Measurements from ENCODE around the gene FIBIN.
"Not testable (repeated sequence)": the region's sequence is repeated elsewhere in the genome, so short reads cannot be mapped to it uniquely, and the experiment has no call there.

FIBIN gene

GRCh38 chr11:26974996-26975395, 18.9 kb upstream of the FIBIN start (continued):
- TF ChIP-seq ZNF518A (tag by site-specific recombination; conservative IDR thresholded peaks at IDR 0.05; ENCODE audit: low read depth) (no peak), MYNN (tag by site-specific recombination; IDR thresholded peaks at IDR 0.05; ENCODE audit: borderline replicate concordance) (no peak)

GRCh38 chr11:26976389-26976788, 17.5 kb upstream of the FIBIN start:
- Histone ChIP-seq H3K4me1 (ENCODE audit: control insufficient read depth, insufficient read depth, low read length) (peaks cover 7% of the 10 kb centered on the region), H3K4me3 (ENCODE audit: low read depth, low read length) (no peak overlapping the region), H3K36me3 (ENCODE audit: control insufficient read depth in 2 of 2, insufficient read depth in 1 of 2, low read length in 2 of 2) (no peaks in the 10 kb centered on the region), H3K27ac (ENCODE audit: extremely low read depth, low read depth, low read length) (peak overlapping the region; percentile 52; the same call in 1 of the 2 replicates), H3K9me3 (ENCODE audit: control insufficient read depth, insufficient read depth, low read depth, low read length) (no peaks in the 10 kb centered on the region)
- POLR2A ChIA-PET = no interaction called here
- TF ChIP-seq ZNF302 (tag by site-specific recombination; IDR thresholded peaks at IDR 0.05; ENCODE audit: low read depth) (no peak), ZNF341 (tag by site-specific recombination; IDR thresholded peaks at IDR 0.05; ENCODE audit: low read depth) (no peak), ZNF677 (tag by site-specific recombination; IDR thresholded peaks at IDR 0.05) (no peak), SALL2 (tag by site-specific recombination; IDR thresholded peaks at IDR 0.05; ENCODE audit: borderline replicate concordance) (no peak), REPIN1 (tag by site-specific recombination; IDR thresholded peaks at IDR 0.05; ENCODE audit: low read depth) (no peak), GLIS1 (tag by site-specific recombination; IDR thresholded peaks at IDR 0.05) (no peak), ZNF18 (tag by site-specific recombination; IDR thresholded peaks at IDR 0.05) (no peak)
- CTCF ChIA-PET = interaction anchor here (0.6 to 1.4 kb wide), 2 partner anchors 20 to 65 kb away, joined by 3 read pairs; no protein-coding TSS in a partner anchor

GRCh38 chr11:26977209-26977608, 16.7 kb upstream of the FIBIN start:
- H3K9me3 ChIP-seq (ENCODE audit: control insufficient read depth, insufficient read depth, low read depth, low read length); H3K4me3 ChIP-seq (ENCODE audit: low read depth, low read length); H3K36me3 ChIP-seq (ENCODE audit: control insufficient read depth in 2 of 2, insufficient read depth in 1 of 2, low read length in 2 of 2); H3K27ac ChIP-seq (ENCODE audit: extremely low read depth, low read depth, low read length); POLR2A ChIA-PET; H3K4me1 ChIP-seq (ENCODE audit: control insufficient read depth, insufficient read depth, low read length): not testable (repeated sequence)
- CTCF ChIA-PET = interaction anchor here (1.4 kb wide), 1 partner anchor 19 kb away, joined by 3 read pairs; no protein-coding TSS in a partner anchor

- no peaks in the 10 kb centered on the region for H3K36me3 ChIP-seq (ENCODE audit: control insufficient read depth in 2 of 2, insufficient read depth in 1 of 2, low read length in 2 of 2)
- ChIA-PET POLR2A (no interaction called here), CTCF (no interaction called here)
- no peak overlapping the region for H3K4me3 ChIP-seq (ENCODE audit: low read depth, low read length)
- H3K4me1 ChIP-seq (ENCODE audit: control insufficient read depth, insufficient read depth, low read length) = no peaks in the 10 kb centered on the region
- H3K9me3 ChIP-seq (ENCODE audit: control insufficient read depth, insufficient read depth, low read depth, low read length) = no peaks in the 10 kb centered on the region
- no peak overlapping the region for H3K27ac ChIP-seq (ENCODE audit: extremely low read depth, low read depth, low read length)
- TF ChIP-seq ZNF354C (tag by site-specific recombination; IDR thresholded peaks at IDR 0.05; ENCODE audit: borderline replicate concordance, low read depth) (no peak), ZNF155 (tag by site-specific recombination; IDR thresholded peaks at IDR 0.05) (no peak), ZNF146 (tag by site-specific recombination; IDR thresholded peaks at IDR 0.05) (no peak), ZNF138 (tag by site-specific recombination; IDR thresholded peaks at IDR 0.05; ENCODE audit: borderline replicate concordance) (no peak), GLI2 (tag by site-specific recombination; IDR thresholded peaks at IDR 0.05; ENCODE audit: borderline replicate concordance, low read depth) (no peak), MYNN (tag by site-specific recombination; IDR thresholded peaks at IDR 0.05; ENCODE audit: borderline replicate concordance) (no peak)
These were observed 10.3 kb upstream of the FIBIN start for GRCh38 chr11:26983645-26984044.
